ENCODE measurements around the gene AHNAK.

DNA sequence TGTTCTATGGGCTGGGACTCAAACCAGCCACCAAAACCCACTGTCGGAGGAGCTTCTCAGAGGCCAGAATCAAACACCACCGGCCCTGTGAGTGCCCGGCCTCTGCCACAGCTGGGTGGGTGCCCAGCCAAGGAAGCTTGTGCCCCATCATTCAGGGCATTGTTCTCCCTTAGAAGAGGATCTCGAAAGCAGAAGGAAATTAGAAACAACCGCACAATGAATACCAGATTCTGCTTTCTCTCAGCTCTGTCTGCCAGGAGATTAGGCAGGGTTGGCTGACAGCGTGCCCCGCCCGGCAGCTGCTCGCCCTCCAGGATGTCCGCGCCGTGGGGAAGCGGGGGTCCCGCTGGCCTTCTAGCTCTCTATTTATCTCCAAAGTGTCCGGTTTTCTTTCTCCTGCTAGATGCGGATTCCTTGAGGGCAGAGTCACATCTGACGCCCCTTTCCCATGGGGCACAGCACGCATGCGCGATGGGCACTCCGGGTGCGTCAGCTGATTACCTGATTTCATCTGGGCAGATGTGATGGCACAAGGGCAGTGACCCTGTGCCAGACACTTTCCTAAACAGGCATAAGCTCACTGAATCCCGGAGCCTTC is 102.3 kb downstream of the AHNAK start:
- TF ChIP-seq CTCF (IDR thresholded peaks at IDR 0.05; ENCODE audit: low read length), result no peak
- TF ChIP-seq EZH2 (IDR thresholded peaks at IDR 0.05; ENCODE audit: borderline replicate concordance, low read length), result no peak
